Naive B cell (primary cell): ENCODE data around the gene GNG8. TPM values are rescaled to one million over a fixed set of nuclear protein-coding genes. Genes with fewer than 3 reads are reported as not detected.

Experiments
- ATAC-seq, 2 donors: fragments of 150-1000 bp; cut with Tn5 transposase; 2 replicates each; pipeline ENCODE4 v1.10.0; 2021; ENCODE audit warnings: low read depth in 2 of 2, mild to moderate bottlenecking in 2 of 2, moderate library complexity in 2 of 2
- DNase-seq: peaks from one replicate; pipeline ENCODE4 v3.0.0; 2022
- H3K27ac Mint-ChIP-seq, 6 donors: one replicate each; pipeline ENCODE4 v1.8.0; 2020 to 2022; ENCODE audit warnings: mild to moderate bottlenecking in 6 of 6, mixed read lengths in 6 of 6, moderate library complexity in 5 of 6, inconsistent platforms in 2 of 6
- H3K27me3 Mint-ChIP-seq, 3 donors: one replicate each; pipeline ENCODE4 v1.8.0; 2021 to 2022; ENCODE audit warnings: mixed read lengths in 3 of 3, mild to moderate bottlenecking in 1 of 3
- H3K36me3 Mint-ChIP-seq, 2 donors: one replicate each; pipeline ENCODE4 v1.8.0; 2020 to 2022; ENCODE audit warnings: mixed read lengths in 2 of 2, inconsistent platforms in 1 of 2, mild to moderate bottlenecking in 1 of 2
- H3K4me1 Mint-ChIP-seq, 3 donors: one replicate each; pipeline ENCODE4 v1.8.0; 2020 to 2022; ENCODE audit warnings: mixed read lengths in 3 of 3, inconsistent platforms in 1 of 3, mild to moderate bottlenecking in 1 of 3, moderate library complexity in 1 of 3
- H3K4me3 Mint-ChIP-seq, 8 donors: one replicate each; pipeline ENCODE4 v1.8.0; 2020 to 2022; ENCODE audit warnings: mild to moderate bottlenecking in 8 of 8, mixed read lengths in 8 of 8, moderate library complexity in 8 of 8, inconsistent platforms in 2 of 8
- H3K9me3 Mint-ChIP-seq, 7 donors: one replicate each; pipeline ENCODE4 v1.8.0; 2020 to 2022; ENCODE audit warnings: mixed read lengths in 7 of 7, mild to moderate bottlenecking in 5 of 7, inconsistent platforms in 2 of 7, moderate library complexity in 1 of 7
- polyA plus RNA-seq, 6 donors: library from polyadenylated mRNA; unstranded; fragments of 300-500 nt; fragmentation: Illumina TruSeq; gene quantifications; one replicate each; pipeline ENCODE4 v1.2.3, GENCODE V29; 2021; ENCODE audit warnings: low read depth in 6 of 6

Gene GNG8
- polyA plus RNA-seq, 6 donors from 2014 or later = 14.1 to 16.1 TPM; not detected in 4

DNA sequence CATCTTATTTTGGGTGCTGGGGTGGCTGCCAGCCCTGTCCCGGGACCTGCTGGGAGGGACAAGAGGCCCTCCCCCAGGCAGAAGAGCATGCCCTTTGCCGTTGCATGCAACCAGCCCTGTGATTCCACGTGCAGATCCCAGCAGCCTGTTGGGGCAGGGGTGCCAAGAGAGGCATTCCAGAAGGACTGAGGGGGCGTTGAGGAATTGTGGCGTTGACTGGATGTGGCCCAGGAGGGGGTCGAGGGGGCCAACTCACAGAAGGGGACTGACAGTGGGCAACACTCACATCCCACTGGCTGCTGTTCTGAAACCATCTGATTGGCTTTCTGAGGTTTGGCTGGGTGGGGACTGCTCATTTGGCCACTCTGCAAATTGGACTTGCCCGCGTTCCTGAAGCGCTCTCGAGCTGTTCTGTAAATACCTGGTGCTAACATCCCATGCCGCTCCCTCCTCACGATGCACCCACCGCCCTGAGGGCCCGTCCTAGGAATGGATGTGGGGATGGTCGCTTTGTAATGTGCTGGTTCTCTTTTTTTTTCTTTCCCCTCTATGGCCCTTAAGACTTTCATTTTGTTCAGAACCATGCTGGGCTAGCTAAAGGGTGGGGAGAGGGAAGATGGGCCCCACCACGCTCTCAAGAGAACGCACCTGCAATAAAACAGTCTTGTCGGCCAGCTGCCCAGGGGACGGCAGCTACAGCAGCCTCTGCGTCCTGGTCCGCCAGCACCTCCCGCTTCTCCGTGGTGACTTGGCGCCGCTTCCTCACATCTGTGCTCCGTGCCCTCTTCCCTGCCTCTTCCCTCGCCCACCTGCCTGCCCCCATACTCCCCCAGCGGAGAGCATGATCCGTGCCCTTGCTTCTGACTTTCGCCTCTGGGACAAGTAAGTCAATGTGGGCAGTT is 26.2 kb downstream of the GNG8 start:
- ATAC-seq = no peak
- Mint-ChIP-seq H3K4me3 (no peak overlapping the region), H3K9me3 (no peaks in the 10 kb centered on the region), H3K4me1 (peaks cover 30 to 53% (median 41%) of the 10 kb centered on the region in 3 donors), H3K27ac (peak overlapping the region in 1 of 6 donors; percentile 36), H3K36me3 (peaks cover 21 to 43% of the 10 kb centered on the region in 2 donors), H3K27me3 (no peaks in the 10 kb centered on the region)
- no peak for DNase-seq

- DNase-seq (no peak), ATAC-seq (no peak)
- Mint-ChIP-seq H3K4me3 (no peak overlapping the region), H3K27me3 (no peaks in the 10 kb centered on the region), H3K4me1 (peaks cover 24 to 43% (median 32%) of the 10 kb centered on the region in 3 donors), H3K9me3 (no peaks in the 10 kb centered on the region), H3K27ac (no peak overlapping the region), H3K36me3 (peaks cover 21 to 43% of the 10 kb centered on the region in 2 donors)
Observed at GRCh38 chr19:46608581-46609345, 27.2 kb downstream of the GNG8 start.

DNA sequence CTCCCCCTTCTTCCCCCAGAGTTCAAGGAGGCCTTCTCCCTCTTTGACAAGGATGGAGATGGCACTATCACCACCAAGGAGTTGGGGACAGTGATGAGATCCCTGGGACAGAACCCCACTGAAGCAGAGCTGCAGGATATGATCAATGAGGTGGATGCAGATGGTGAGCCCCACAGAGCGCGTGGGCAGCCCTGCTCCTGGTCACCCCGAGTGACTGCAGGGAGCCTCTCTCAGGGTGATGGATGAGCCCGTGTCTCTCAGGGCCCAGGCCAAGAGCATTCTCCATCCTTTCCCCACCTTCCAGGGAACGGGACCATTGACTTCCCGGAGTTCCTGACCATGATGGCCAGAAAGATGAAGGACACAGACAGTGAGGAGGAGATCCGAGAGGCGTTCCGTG is 27.8 kb downstream of the GNG8 start:
- H3K36me3 Mint-ChIP-seq = peaks cover 21 to 43% of the 10 kb centered on the region in 2 donors
- no peaks in the 10 kb centered on the region for H3K9me3 Mint-ChIP-seq
- no peak for DNase-seq
- H3K4me1 Mint-ChIP-seq = peaks cover 29 to 44% (median 33%) of the 10 kb centered on the region in 3 donors
- H3K27me3 Mint-ChIP-seq = no peaks in the 10 kb centered on the region
- H3K4me3 Mint-ChIP-seq = no peak overlapping the region
- ATAC-seq = no peak
- H3K27ac Mint-ChIP-seq = no peak overlapping the region

DNA sequence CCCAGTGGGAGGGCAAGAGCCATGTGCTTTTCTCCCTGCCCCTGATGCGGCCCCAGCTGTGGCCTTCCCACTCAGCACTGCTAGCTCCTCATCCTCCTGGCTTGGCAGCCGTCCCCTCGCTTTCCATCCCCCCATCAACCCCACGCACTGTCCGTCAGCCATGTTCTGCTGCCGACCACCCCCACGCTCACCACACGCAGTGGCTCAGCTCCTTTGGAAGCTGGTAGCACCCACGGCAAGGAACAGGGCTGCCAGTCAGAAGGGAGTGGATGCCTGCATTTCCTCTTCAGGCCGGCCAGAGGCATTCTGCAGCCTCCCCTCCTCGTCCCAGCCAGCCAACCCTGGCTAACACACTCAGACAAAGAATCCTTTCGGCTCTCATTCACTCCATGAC is 28.6 kb downstream of the GNG8 start:
- Mint-ChIP-seq H3K27me3 (no peaks in the 10 kb centered on the region), H3K4me3 (no peak overlapping the region), H3K9me3 (no peaks in the 10 kb centered on the region), H3K27ac (peak overlapping the region in 2 of 6 donors; percentile 33 to 75), H3K4me1 (peaks cover 32 to 44% (median 39%) of the 10 kb centered on the region in 3 donors), H3K36me3 (peaks cover 21 to 43% of the 10 kb centered on the region in 2 donors)
- DNase-seq = no peak
- no peak for ATAC-seq

DNA sequence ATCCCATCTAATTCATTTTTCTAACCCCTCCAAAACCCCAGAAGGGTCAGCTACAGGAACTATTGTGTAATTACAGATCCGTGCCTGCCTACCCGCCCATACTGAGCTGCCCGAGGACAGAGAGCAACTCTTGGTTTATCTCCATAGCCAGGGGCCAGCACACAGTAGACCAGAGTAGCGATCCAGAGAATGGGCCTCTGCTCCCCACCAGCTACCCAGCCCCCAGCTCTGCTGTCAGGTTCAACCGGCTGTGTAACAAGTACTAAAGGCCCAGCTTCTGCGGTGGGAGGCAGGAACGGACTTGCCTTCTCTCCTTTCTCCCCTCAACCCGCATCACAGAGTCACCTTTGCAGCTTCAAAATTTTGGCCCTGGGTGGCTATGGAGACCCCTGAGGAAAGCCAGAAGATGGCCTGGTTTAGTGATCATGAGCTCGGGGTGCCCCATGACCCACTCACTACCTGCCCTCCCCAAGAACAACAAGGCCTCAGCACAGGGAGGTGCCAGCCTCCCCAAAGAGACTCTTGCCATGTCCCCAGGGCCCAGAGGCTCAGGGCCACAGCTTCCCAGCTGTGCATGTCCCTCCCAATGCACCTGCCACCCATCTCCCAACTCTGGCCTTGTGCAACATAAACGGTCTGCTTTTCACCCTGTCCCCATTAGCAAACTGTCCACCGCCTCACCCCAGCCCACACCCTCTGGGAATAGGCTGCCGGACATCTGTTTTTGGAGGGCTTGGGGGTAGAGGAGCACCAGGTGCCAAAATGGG is 29.1 kb downstream of the GNG8 start:
- peak overlapping the region in 1 of 6 donors; percentile 33 for H3K27ac Mint-ChIP-seq

GRCh38 chr19:46606019-46606418 is 30.0 kb downstream of the GNG8 start:
- Mint-ChIP-seq H3K27ac (no peak overlapping the region), H3K36me3 (peaks cover 21 to 43% of the 10 kb centered on the region in 2 donors), H3K27me3 (no peaks in the 10 kb centered on the region), H3K4me3 (peak overlapping the region in 2 of 8 donors; percentile 57 to 69), H3K9me3 (no peaks in the 10 kb centered on the region), H3K4me1 (peaks cover 31 to 39% (median 36%) of the 10 kb centered on the region in 3 donors)
- ATAC-seq (no peak), DNase-seq (no peak)

More for the DNA sequence above, 29.1 kb downstream of the GNG8 start:
- DNase-seq (no peak), ATAC-seq (no peak)
- H3K4me3 Mint-ChIP-seq = peak overlapping the region in 2 of 8 donors; percentile 20 to 69
- H3K9me3 Mint-ChIP-seq = no peaks in the 10 kb centered on the region
- peaks cover 21 to 43% of the 10 kb centered on the region in 2 donors for H3K36me3 Mint-ChIP-seq
- H3K27me3 Mint-ChIP-seq = no peaks in the 10 kb centered on the region
- H3K4me1 Mint-ChIP-seq = peaks cover 34 to 44% (median 39%) of the 10 kb centered on the region in 3 donors

DNA sequence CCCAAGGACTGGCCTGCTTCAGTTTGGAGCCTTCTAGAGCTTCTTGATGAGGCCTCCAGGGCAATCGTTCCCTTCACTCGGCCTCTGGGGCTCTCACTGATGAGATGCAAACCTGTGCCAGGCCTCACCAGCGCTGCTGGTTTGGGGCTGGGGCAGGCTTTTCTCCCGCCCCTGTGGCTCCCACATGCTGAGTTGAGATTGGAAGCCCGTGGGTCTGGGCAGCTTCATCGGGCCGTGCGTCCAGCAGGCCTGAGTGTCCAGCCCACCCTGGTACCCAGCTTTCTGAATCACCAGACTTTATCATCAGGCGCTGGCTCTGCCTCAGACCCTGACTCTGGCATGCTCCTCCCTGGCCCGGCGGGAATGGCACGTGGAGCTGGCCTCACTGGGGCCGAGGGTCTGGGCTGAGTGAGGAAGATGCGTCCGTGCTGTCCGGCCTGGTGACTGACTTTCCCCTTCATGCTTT is 30.6 kb downstream of the GNG8 start:
- H3K4me1 Mint-ChIP-seq = peaks cover 30 to 36% (median 34%) of the 10 kb centered on the region in 3 donors
- H3K36me3 Mint-ChIP-seq = peaks cover 21 to 42% of the 10 kb centered on the region in 2 donors
- H3K27me3 Mint-ChIP-seq = no peaks in the 10 kb centered on the region
- peak overlapping the region in 3 of 8 donors; percentile 10 to 69 (median 57) for H3K4me3 Mint-ChIP-seq
- no peak overlapping the region for H3K27ac Mint-ChIP-seq
- H3K9me3 Mint-ChIP-seq = peaks cover 0 to 2% (median 0%) of the 10 kb centered on the region in 7 donors
- ATAC-seq (no peak), DNase-seq (no peak)

DNA sequence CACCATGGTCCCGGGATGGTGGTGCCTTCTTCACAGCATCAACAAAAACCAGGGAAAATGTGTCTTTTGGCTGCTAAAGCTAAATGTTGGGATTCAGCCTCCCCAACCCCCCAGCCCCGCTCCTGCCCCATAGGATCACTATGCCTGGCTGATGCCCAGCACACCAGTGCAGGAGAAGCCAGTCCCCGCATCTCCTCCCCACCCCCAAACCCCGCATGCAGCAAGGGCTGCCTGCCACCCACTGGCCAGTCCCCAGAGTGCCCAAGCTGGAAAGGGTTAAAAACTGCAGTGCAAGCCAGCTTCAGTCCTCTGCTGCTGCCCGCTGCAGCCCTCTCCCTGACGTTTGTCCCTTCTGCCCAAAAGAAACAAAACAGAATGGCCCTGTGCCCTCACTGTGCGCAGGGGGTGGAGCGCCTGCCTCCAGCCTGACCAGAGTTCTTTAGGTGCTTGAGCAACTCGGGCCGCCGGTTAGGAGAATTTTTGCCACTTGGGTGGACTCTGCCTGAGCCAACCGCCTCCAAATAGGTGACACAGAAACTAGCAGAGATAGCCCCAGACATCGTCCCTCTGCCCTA is 31.1 kb downstream of the GNG8 start:
- ATAC-seq = no peak
- H3K36me3 Mint-ChIP-seq = peaks cover 21 to 37% of the 10 kb centered on the region in 2 donors
- no peak for DNase-seq
- peaks cover 0 to 4% (median 0%) of the 10 kb centered on the region in 7 donors for H3K9me3 Mint-ChIP-seq
- no peaks in the 10 kb centered on the region for H3K27me3 Mint-ChIP-seq
- peaks cover 27 to 37% (median 36%) of the 10 kb centered on the region in 3 donors for H3K4me1 Mint-ChIP-seq
- no peak overlapping the region for H3K27ac Mint-ChIP-seq
- H3K4me3 Mint-ChIP-seq = peak overlapping the region in 2 of 8 donors; percentile 57 to 65

- Mint-ChIP-seq H3K27me3 (no peaks in the 10 kb centered on the region), H3K4me1 (peaks cover 27 to 37% (median 35%) of the 10 kb centered on the region in 3 donors), H3K9me3 (peaks cover 0 to 5% (median 3%) of the 10 kb centered on the region in 7 donors), H3K4me3 (peak overlapping the region in 6 of 8 donors; percentile 70 to 100 (median 98)), H3K36me3 (peaks cover 15 to 28% of the 10 kb centered on the region in 2 donors), H3K27ac (peak overlapping the region in 2 of 6 donors; percentile 85 to 100)
- no peak for DNase-seq
- ATAC-seq = no peak
Observed at GRCh38 chr19:46603752-46604231, 32.2 kb downstream of the GNG8 start.

GRCh38 chr19:46603195-46603637 is 32.8 kb downstream of the GNG8 start:
- H3K4me3 Mint-ChIP-seq = peak overlapping the region; percentile 56 to 100 (median 98)
- DNase-seq = no peak
- ATAC-seq = no peak
- H3K4me1 Mint-ChIP-seq = peaks cover 27 to 37% (median 35%) of the 10 kb centered on the region in 3 donors
- peaks cover 13 to 28% of the 10 kb centered on the region in 2 donors for H3K36me3 Mint-ChIP-seq
- H3K27me3 Mint-ChIP-seq = no peaks in the 10 kb centered on the region
- peak overlapping the region in 4 of 6 donors; percentile 6 to 100 (median 66) for H3K27ac Mint-ChIP-seq
- H3K9me3 Mint-ChIP-seq = peaks cover 5 to 10% (median 9%) of the 10 kb centered on the region in 7 donors

- ATAC-seq (no peak), DNase-seq (no peak)
- peaks cover 6 to 25% of the 10 kb centered on the region in 2 donors for H3K36me3 Mint-ChIP-seq
- peak overlapping the region; percentile 58 to 100 (median 86) for H3K27ac Mint-ChIP-seq
- H3K4me3 Mint-ChIP-seq = peak overlapping the region; percentile 95 to 100 (median 100)
- H3K27me3 Mint-ChIP-seq = no peaks in the 10 kb centered on the region
- H3K4me1 Mint-ChIP-seq = peaks cover 27 to 37% (median 35%) of the 10 kb centered on the region in 3 donors
- H3K9me3 Mint-ChIP-seq = peaks cover 6 to 16% (median 15%) of the 10 kb centered on the region in 7 donors
Observed at GRCh38 chr19:46602392-46603194, 33.4 kb downstream of the GNG8 start.
